ENCODE data around the gene SPEM2.

SPEM2 gene

DNA sequence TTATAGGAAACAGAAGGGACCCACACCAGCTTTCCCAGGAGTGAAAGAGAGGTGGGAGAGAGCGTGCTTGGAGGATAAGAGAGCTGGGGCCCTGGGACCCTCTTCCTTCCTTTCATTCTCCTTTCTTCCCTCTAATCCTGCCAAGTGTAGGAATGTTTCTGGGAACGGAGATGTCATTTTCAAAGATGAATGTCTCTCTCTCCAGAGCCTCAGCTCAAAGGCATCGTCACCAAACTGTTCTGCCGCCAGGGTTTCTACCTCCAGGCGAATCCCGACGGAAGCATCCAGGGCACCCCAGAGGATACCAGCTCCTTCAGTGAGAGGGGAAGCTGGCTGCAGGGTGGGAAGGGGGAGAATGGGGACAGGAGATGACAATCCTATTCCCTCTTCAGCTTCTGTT is 15.8 kb downstream of the SPEM2 start:
- Histone ChIP-seq H3K36me3 (no peaks in the 10 kb centered on the region), H3K27me3 (peaks cover 9% of the 10 kb centered on the region), H3K9me3 (no peaks in the 10 kb centered on the region), H3K4me3 (ENCODE audit: low read depth, low read length) (peak overlapping the region; percentile 67), H3K4me1 (no peaks in the 10 kb centered on the region)
- TF ChIP-seq, protein P1, sequence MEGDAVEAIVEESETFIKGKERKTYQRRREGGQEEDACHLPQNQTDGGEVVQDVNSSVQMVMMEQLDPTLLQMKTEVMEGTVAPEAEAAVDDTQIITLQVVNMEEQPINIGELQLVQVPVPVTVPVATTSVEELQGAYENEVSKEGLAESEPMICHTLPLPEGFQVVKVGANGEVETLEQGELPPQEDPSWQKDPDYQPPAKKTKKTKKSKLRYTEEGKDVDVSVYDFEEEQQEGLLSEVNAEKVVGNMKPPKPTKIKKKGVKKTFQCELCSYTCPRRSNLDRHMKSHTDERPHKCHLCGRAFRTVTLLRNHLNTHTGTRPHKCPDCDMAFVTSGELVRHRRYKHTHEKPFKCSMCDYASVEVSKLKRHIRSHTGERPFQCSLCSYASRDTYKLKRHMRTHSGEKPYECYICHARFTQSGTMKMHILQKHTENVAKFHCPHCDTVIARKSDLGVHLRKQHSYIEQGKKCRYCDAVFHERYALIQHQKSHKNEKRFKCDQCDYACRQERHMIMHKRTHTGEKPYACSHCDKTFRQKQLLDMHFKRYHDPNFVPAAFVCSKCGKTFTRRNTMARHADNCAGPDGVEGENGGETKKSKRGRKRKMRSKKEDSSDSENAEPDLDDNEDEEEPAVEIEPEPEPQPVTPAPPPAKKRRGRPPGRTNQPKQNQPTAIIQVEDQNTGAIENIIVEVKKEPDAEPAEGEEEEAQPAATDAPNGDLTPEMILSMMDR (IDR thresholded peaks at IDR 0.05; ENCODE audit: low read depth, low read length): no peak
- DNase-seq: no peak

- Histone ChIP-seq H3K36me3 (no peaks in the 10 kb centered on the region), H3K27me3 (peaks cover 13% of the 10 kb centered on the region), H3K4me3 (ENCODE audit: low read depth, low read length) (no peak overlapping the region), H3K9me3 (no peaks in the 10 kb centered on the region), H3K4me1 (no peaks in the 10 kb centered on the region)
- TF ChIP-seq, protein P1 (IDR thresholded peaks at IDR 0.05; ENCODE audit: low read depth, low read length): no peak
- DNase-seq: no peak
Measured at GRCh38 chr17:7442142-7442541, 16.7 kb downstream of the SPEM2 start.

DNA sequence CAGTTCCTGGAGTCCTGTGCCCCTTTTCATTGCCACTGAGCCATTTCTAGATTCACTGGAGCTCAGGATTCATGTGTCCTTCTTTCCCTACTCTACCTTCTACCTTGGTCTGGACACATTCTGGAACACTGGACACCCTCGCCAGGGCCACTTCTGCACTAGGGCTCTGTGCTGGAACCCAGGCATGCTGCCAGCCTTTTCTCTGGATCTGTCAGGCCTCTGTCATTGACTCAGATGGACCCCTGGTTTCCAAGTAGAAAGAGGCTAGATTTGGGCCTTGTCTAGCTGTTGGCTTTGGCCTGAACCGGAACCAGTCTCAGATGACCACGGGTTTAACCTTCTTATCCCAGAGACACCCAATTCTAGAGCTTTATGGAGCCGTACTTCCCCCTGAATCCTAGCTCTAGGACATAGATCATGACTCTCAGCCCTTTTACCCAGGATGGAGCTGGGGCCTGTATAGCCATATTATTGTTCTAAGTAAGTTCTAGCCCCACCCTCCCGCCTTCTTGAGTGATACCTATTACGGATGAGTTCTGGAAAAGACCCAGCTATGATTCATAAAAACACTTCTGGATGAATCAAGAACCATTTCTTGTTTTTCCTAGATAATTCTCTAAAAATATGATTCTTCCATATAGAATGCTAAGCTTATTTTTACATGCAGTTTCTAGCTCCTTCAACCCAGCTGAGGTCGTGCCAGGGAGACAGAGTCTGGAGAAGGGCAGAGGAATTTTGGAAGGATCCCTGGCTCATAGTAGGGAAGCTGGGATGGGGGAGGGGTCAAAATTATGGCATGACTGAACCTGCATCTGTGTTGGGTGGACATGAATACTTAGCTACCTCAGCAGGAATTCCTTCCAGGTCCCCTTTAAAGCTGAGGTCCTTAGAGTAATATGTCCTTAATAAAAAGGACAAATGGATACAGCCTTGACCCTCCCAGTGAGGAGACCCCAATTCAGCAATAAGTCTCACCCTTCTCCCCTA is 18.4 kb downstream of the SPEM2 start:
- H3K4me1 ChIP-seq: no peaks in the 10 kb centered on the region
- peaks cover 6% of the 10 kb centered on the region for H3K27me3 ChIP-seq

DNA sequence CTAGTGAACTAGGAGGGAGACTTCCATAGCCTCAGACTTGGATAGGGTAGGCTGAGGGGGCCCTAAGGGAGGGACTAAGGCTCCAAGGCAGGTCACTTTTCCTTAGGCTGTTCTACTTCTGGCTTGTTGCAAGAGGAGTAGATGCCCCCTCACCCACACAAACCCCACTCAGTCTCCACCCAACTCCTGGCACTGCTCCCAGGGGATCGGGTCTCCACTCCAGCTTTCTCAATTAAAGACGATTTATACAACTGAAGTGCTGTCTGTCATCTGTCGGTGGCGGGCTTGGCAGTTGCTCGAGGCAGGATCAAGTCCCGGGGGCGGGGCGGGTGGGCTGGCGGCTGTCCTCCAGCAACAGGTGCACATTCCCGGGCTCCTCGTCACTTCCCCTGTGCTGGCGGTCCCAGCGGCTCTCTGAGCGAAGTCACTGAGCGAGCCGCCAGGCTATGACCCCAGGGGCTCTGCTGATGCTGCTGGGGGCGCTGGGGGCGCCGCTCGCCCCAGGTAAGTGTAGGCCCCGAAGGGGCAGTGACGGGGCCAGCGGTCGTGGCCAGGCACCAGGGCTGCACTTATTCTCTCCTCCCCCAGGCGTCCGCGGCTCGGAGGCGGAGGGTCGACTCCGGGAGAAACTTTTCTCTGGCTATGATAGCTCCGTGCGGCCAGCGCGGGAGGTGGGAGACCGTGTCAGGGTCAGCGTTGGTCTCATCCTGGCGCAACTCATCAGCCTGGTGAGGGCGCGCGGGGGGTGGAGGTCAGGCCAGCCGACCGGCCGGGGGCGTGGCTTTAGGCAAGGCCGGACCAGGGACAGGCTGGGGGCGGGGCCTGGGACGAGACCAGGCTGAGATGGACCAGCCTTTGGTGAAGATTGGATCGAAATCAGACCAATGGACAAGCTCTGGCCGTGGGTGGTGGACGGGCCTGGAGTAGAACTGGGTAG is 19.5 kb downstream of the SPEM2 start, which contains the start of gene CHRNB1:
CHRNB1 (plus strand) TSS at position 380 of the 937 bp plus-strand sequence; CDS start at position 447, 67 bp downstream.
- TF ChIP-seq, protein P1 (IDR thresholded peaks at IDR 0.05; ENCODE audit: low read depth, low read length): no peak
- peak; percentile 35 for DNase-seq
- H3K27me3 ChIP-seq: peaks cover 3% of the 10 kb centered on the region; the same call in 1 of the 2 replicates

More for the DNA sequence above, 18.4 kb downstream of the SPEM2 start:
- H3K9me3 ChIP-seq: no peaks in the 10 kb centered on the region
- H3K36me3 ChIP-seq: no peaks in the 10 kb centered on the region
- TF ChIP-seq, protein P1 (IDR thresholded peaks at IDR 0.05; ENCODE audit: low read depth, low read length): no peak
- H3K4me3 ChIP-seq (ENCODE audit: low read depth, low read length): no peak overlapping the region
- DNase-seq: no peak

GRCh38 chr17:7445619-7445968 is 20.2 kb downstream of the SPEM2 start:
- H3K27me3 ChIP-seq: peaks cover 3% of the 10 kb centered on the region; the same call in 1 of the 2 replicates
- TF ChIP-seq, protein P1 (IDR thresholded peaks at IDR 0.05; ENCODE audit: low read depth, low read length): no peak
- no peaks in the 10 kb centered on the region for H3K9me3 ChIP-seq
- H3K36me3 ChIP-seq: no peaks in the 10 kb centered on the region
- peak overlapping the region; percentile 42 for H3K4me3 ChIP-seq (ENCODE audit: low read depth, low read length)
- no peaks in the 10 kb centered on the region for H3K4me1 ChIP-seq
- DNase-seq: peak; percentile 28

More for the DNA sequence above, 19.5 kb downstream of the SPEM2 start, which contains the start of gene CHRNB1:
- no peaks in the 10 kb centered on the region for H3K36me3 ChIP-seq
- H3K9me3 ChIP-seq: no peaks in the 10 kb centered on the region
- peak within 1 kb of the TSS; percentile 42 for H3K4me3 ChIP-seq (ENCODE audit: low read depth, low read length)
- H3K4me1 ChIP-seq: no peaks in the 10 kb centered on the region
